Pancreas (tissue), 10 donors: ENCODE results near the gene CDC42BPA. TPM values are rescaled to one million over a fixed set of nuclear protein-coding genes. Genes with fewer than 3 reads are reported as not detected.

Experiments
- ATAC-seq, 4 donors: fragments of 200-7000 bp; cut with Tn5 transposase; one replicate each; pipeline versions ENCODE4 v1.8.0 to v1.9.1; 2020; ENCODE audit warnings: mild to moderate bottlenecking in 4 of 4, moderate library complexity in 4 of 4
- DNase-seq, 6 donors: peaks; one replicate each; pipeline ENCODE4 v3.0.0-alpha.2; 2020
- FAIRE-seq: peaks from 2 replicates; lab custom pipeline; 2012; peaks lifted over from hg19 to GRCh38; lab: Jason Lieb, UNC
- H3K27ac ChIP-seq, 4 donors: fragments of 200-600 bp; sonication (generic); 1 replicate in 3 of 4; 2 replicates in 1 of 4; pipeline versions ENCODE4 v1.5.0 to v1.8.0; 2020
- H3K27me3 ChIP-seq, 4 donors: fragments of 200-600 bp; one replicate each; pipeline ENCODE4 v1.8.0; 2021
- H3K36me3 ChIP-seq, 3 donors: fragments of 200-600 bp; sonication (generic) in 1 of 3; one replicate each; pipeline versions ENCODE4 v1.5.0 to v1.8.0; 2020 to 2021
- H3K4me1 ChIP-seq, 3 donors: fragments of 200-600 bp; one replicate each; pipeline ENCODE4 v1.8.0; 2021
- H3K4me3 ChIP-seq, 4 donors: fragments of 200-600 bp; sonication (generic) in 2 of 4; one replicate each; pipeline versions ENCODE4 v1.5.0 to v1.8.0; 2020 to 2021
- H3K9me3 ChIP-seq, 4 donors: fragments of 200-600 bp; one replicate each; pipeline ENCODE4 v1.8.0; 2021
- CTCF ChIP-seq, 4 donors: fragments of 200-600 bp; sonication (generic) in 3 of 4; IDR thresholded peaks; one replicate each; pipeline versions ENCODE4 v1.5.0 to v1.8.0; 2021; ENCODE audit warnings: antibody characterized with exemption in 4 of 4
- WGBS, 2 donors: extraction: QIAGEN DNeasy Blood & Tissue Kit; methylation state at CpG; one replicate each; pipeline ENCODE4 v1.1.7; 2013; 5-methylcytosine and 5-hydroxymethylcytosine counted together
- intact Hi-C, 3 donors: fragments of 100-400 bp; cut with DNase I; formaldehyde crosslinking; loops; one replicate each; pipeline versions ENCODE4 v1.11.1 to v1.14.2; 2022
- polyA plus RNA-seq, 2 donors: library from polyadenylated mRNA; stranded (reverse); fragments of 200-250 nt; gene quantifications; one replicate each; pipeline ENCODE4 v1.2.3, GENCODE V29; 2013
- total RNA-seq, 6 donors: library from RNA; stranded (reverse); fragmentation: NEBNext Ultra II Directional in 4 of 6; extraction: Animal tissue kit (Norgen Biotek cat#: 25700) in 4 of 6; gene quantifications; one replicate each; pipeline versions ENCODE4 v1.2.1 to v1.2.4, GENCODE V29; 2021 to 2023
- donor health status: healthy with polysubstance abuse.
- donor health status: DM: no; HTN: no; CAD: no; lungs with moderate emphysema.
- donor health status: DM: no; HTN: no; CAD: no.
- donor health status: control.
- donor health status: control.
- donor health status: Bipolar disorder and iron deficiency.
- donor health status: DM: yes; HTN: yes; CAD: no.
- donor health status: DM: no; HTN: no; CAD: no.
- donor health status: DM: no; HTN: no; CAD: no.
- donor health status: DM: yes; HTN: yes; CAD: no.

The CDC42BPA gene
- total and polyA plus RNA-seq, 8 donors = 5.3 to 22.5 (median 16.5) TPM

DNA sequence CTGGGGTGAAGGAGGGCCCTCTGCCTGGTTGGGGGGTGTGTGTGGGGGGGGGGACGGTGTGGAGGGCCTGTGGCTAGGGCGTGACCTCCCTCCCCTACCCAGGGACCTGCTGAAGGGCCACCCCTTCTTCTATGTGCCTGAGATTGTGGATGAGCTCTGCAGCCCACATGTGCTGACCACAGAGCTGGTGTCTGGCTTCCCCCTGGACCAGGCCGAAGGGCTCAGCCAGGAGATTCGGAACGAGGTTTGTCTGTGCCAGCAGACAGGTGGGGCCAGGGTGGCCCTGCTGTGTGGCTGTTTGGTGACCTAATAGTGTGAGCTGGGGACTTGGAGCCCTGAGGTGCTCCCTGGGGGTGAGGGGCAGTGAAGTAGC, 334.3 kb downstream of the CDC42BPA start:
- 85 to 90% methylated on average over 5 of the region's 5 CpGs for WGBS, 2 donors
- no peaks in the 10 kb centered on the region for H3K9me3 ChIP-seq
- FAIRE-seq (no peak), ATAC-seq (no peak), DNase-seq (peak in 1 of 6 donors; percentile 49)
- H3K36me3 ChIP-seq = peaks cover 0 to 80% (median 35%) of the 10 kb centered on the region in 3 donors
- H3K4me3 ChIP-seq = no peak overlapping the region
- intact Hi-C loops = no loop called here
- peak overlapping the region in 1 of 4 donors; percentile 16 for H3K27ac ChIP-seq
- H3K27me3 ChIP-seq = no peaks in the 10 kb centered on the region
- no peak for TF ChIP-seq CTCF (IDR thresholded peaks at IDR 0.05)
- peaks cover 0 to 7% (median 2%) of the 10 kb centered on the region in 3 donors for H3K4me1 ChIP-seq

DNA sequence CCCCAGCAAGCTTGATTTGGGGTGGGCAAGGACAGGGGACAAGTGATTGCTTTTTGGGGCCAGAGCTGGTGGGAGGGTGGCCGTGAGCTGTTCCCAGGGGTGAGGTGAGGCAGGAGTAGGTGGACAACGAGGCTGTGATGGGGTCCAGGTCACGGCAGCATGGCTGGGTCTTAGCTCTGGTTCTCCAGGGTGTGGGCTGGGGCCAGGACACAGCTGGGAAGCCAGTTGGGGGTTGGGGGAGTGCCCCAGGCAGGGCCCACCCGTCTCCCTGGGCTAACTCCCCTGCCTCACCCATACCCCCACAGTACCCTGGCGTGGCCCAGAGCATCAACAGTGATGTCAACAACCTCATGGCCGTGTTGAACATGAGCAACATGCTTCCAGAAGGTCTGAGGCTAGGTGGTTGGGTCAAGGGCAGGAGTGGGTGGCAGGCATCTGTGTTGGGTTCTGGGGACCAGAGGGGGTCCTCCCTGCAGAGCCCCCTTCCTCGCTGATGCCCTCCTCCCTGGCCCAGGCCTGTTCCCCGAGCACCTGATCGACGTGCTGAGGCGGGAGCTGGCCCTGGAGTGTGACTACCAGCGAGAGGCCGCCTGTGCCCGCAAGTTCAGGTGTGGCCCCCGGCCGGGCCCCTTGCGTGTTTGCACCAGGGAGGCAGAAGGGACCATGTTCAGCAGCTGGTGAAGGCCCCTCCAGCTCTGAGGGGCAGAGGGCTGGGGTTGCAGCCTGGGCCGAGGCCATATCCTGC, 334.9 kb downstream of the CDC42BPA start:
- FAIRE-seq (no peak), DNase-seq (peak in 1 of 6 donors; percentile 84), ATAC-seq (no peak)
- Histone ChIP-seq H3K27me3 (no peaks in the 10 kb centered on the region), H3K4me1 (peaks cover 0 to 3% (median 0%) of the 10 kb centered on the region in 3 donors), H3K36me3 (peaks cover 0 to 84% (median 35%) of the 10 kb centered on the region in 3 donors), H3K9me3 (no peaks in the 10 kb centered on the region), H3K27ac (no peak overlapping the region), H3K4me3 (no peak overlapping the region)
- TF ChIP-seq CTCF (IDR thresholded peaks at IDR 0.05) = no peak
- 91 to 95% methylated on average over 17 to 18 of the region's 18 CpGs for WGBS, 2 donors
- intact Hi-C loops = no loop called here

DNA sequence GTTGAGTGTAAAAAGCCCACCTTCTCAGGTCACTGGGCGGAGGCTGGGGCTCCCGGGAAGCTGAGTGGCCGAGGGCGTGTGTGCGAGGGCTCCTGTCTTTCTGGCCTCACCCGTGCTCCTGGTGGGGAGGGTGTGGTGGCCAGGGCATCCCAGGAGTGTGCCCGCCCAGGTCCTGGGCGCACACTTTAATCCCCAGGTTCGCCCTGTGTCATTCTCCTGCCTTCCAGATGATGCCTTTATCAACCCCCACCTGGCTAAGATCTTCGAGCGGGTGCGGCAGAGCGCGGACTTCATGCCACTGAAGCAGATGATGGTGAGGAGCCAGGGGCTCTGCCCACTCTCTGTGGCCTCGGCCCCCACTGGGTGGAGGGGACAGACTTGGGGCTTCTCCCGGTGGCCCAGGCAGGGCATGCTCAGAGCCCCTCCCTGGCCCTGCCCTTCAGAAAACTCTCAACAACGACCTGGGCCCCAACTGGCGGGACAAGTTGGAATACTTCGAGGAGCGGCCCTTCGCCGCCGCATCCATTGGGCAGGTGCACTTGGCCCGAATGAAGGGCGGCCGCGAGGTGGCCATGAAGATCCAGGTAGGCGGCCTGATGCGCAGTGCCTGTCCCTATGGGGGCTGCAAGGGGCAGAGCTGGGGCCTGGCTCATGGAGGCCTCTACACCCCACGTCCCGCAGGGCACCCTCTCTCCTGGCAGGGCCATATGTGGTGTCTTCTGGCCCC, 335.7 kb downstream of the CDC42BPA start:
- no peaks in the 10 kb centered on the region for H3K27me3 ChIP-seq
- H3K27ac ChIP-seq = no peak overlapping the region
- peak in 2 of 6 donors; percentile 4 to 65 for DNase-seq
- 90 to 91% methylated on average over 28 to 31 of the region's 31 CpGs for WGBS, 2 donors
- intact Hi-C loops = no loop called here
- peaks cover 0 to under 1% (median 0%) of the 10 kb centered on the region in 3 donors for H3K4me1 ChIP-seq
- no peaks in the 10 kb centered on the region for H3K9me3 ChIP-seq
- FAIRE-seq = no peak
- ATAC-seq = no peak
- H3K36me3 ChIP-seq = peaks cover 0 to 87% (median 35%) of the 10 kb centered on the region in 3 donors
- no peak overlapping the region for H3K4me3 ChIP-seq
- TF ChIP-seq CTCF (IDR thresholded peaks at IDR 0.05) = no peak

DNA sequence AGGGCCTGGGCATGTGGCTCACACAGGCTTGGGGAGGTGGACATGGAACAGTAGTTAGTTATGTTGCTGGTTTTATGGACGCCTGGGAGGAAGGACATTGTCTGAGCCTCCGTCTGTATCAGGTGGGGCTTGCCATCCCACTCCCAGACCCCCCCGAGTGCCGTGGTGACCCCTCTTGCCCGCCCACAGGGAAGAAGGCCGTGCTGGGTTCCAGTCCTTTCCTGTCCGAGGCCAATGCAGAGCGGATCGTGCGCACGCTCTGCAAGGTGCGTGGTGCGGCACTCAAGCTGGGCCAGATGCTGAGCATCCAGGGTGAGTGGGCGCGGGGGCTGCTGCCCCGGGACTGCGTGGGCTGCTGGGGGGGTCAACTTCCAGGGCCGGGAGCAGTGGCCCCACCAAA, 336.5 kb downstream of the CDC42BPA start:
- WGBS, 2 donors = 93 to 94% methylated on average over 18 of the region's 18 CpGs
- FAIRE-seq (no peak), ATAC-seq (no peak), DNase-seq (no peak)
- no peaks in the 10 kb centered on the region for H3K27me3 ChIP-seq
- H3K4me3 ChIP-seq = no peak overlapping the region
- H3K4me1 ChIP-seq = no peaks in the 10 kb centered on the region
- H3K36me3 ChIP-seq = peaks cover 0 to 87% (median 35%) of the 10 kb centered on the region in 3 donors
- TF ChIP-seq CTCF (IDR thresholded peaks at IDR 0.05) = no peak
- no peak overlapping the region for H3K27ac ChIP-seq
- no peaks in the 10 kb centered on the region for H3K9me3 ChIP-seq
- intact Hi-C loops = no loop called here
